IMR-90 (cell line): ENCODE data around the gene NMRK2. TPM values are rescaled to one million over a fixed set of nuclear protein-coding genes. Genes with fewer than 3 reads are reported as not detected.

Source experiments
- ATAC-seq: fragments of 200-7000 bp; cut with Tn5 transposase; 2 replicates; pipeline ENCODE4 v1.9.1; 2020; ENCODE audit warnings: low read depth, mild to moderate bottlenecking, moderate library complexity
- BruUV-seq: library from RNA; stranded (reverse); fragments of 400-500 nt; replicated peaks from 2 replicates; lab custom pipeline; 2021; lab: Mats Ljungman, UMichigan
- CTCF ChIA-PET: fragments of 300-600 bp; formaldehyde crosslinking; extraction: SDS; loops from one replicate; lab custom pipeline; 2021; ENCODE audit warnings: antibody characterized with exemption; lab: Yijun Ruan, JAX
- POLR2A ChIA-PET: fragments of 300-600 bp; sonication (Branson Sonifier 250); formaldehyde crosslinking; loops from one replicate; lab custom pipeline; 2022; ENCODE audit warnings: antibody characterized with exemption; ENCODE audit not compliant: unreplicated experiment; lab: Charles Lee
- DNase-seq: peaks from one replicate; pipeline ENCODE4 v3.0.0; 2013
- H2AFZ ChIP-seq: replicated peaks from 2 replicates; pipeline ENCODE3; 2013; ENCODE audit warnings: low read length, mild to moderate bottlenecking; ENCODE audit not compliant: poor library complexity
- H2AK5ac ChIP-seq: 2 replicates; pipeline ENCODE4 v1.6.1; 2013; ENCODE audit warnings: low read depth, low read length, inconsistent platforms
- H2AK9ac ChIP-seq: replicated peaks from 2 replicates; pipeline ENCODE3; 2013; ENCODE audit warnings: mild to moderate bottlenecking, low read depth, low read length, moderate library complexity; ENCODE audit not compliant: poor library complexity
- H2BK120ac ChIP-seq: 2 replicates; pipeline ENCODE4 v1.6.1; 2013; ENCODE audit warnings: low read depth, low read length, inconsistent platforms
- H2BK15ac ChIP-seq: 3 replicates; pipeline ENCODE4 v1.6.1; 2013; ENCODE audit warnings: low read depth, low read length, inconsistent platforms
- H2BK20ac ChIP-seq: 2 replicates; pipeline ENCODE4 v1.6.1; 2013; ENCODE audit warnings: low read depth, mild to moderate bottlenecking, inconsistent platforms, low read length, moderate library complexity
- H2BK5ac ChIP-seq: 2 replicates; pipeline ENCODE4 v1.6.1; 2013; ENCODE audit warnings: mild to moderate bottlenecking, low read depth, low read length, inconsistent platforms; ENCODE audit not compliant: poor library complexity, severe bottlenecking
- H3K14ac ChIP-seq: replicated peaks from 2 replicates; pipeline ENCODE4 v1.6.1; 2013; ENCODE audit warnings: low read depth, low read length, inconsistent platforms
- H3K18ac ChIP-seq: 2 replicates; pipeline ENCODE4 v1.6.1; 2013; ENCODE audit warnings: low read depth, low read length, control low read depth
- H3K23ac ChIP-seq: 2 replicates; pipeline ENCODE4 v1.6.1; 2013; ENCODE audit warnings: low read depth, low read length, inconsistent platforms
- H3K27ac ChIP-seq: 2 replicates; pipeline ENCODE4 v1.5.1; 2013; ENCODE audit warnings: mild to moderate bottlenecking, control low read depth, low read length; ENCODE audit not compliant: insufficient read depth
- H3K27me3 ChIP-seq: 2 replicates; pipeline ENCODE4 v1.6.1; 2013; ENCODE audit warnings: low read length; ENCODE audit not compliant: control insufficient read depth, insufficient read depth
- H3K36me3 ChIP-seq: 2 replicates; pipeline ENCODE4 v1.6.1; 2013; ENCODE audit warnings: low read length, mixed read lengths; ENCODE audit not compliant: control insufficient read depth, insufficient read depth
- H3K4ac ChIP-seq: 2 replicates; pipeline ENCODE4 v1.6.1; 2013; ENCODE audit warnings: low read depth, low read length, inconsistent platforms
- H3K4me1 ChIP-seq: 2 replicates; pipeline ENCODE4 v1.6.1; 2013; ENCODE audit warnings: low read length, mixed read lengths; ENCODE audit not compliant: control insufficient read depth, insufficient read depth
- H3K4me2 ChIP-seq: 2 replicates; pipeline ENCODE4 v1.6.1; 2013; ENCODE audit warnings: low read depth, mild to moderate bottlenecking, control low read depth, low read length, moderate library complexity
- H3K4me3 ChIP-seq: 2 replicates; pipeline ENCODE4 v1.5.1; 2013; ENCODE audit warnings: low read depth, mild to moderate bottlenecking, control low read depth, low read length, moderate library complexity; ENCODE audit not compliant: insufficient read depth
- H3K56ac ChIP-seq: 2 replicates; pipeline ENCODE4 v1.6.1; 2013; ENCODE audit warnings: low read length, inconsistent platforms; ENCODE audit not compliant: insufficient read depth; ENCODE audit errors: extremely low read depth
- H3K79me1 ChIP-seq, 2 experiments: 2 replicates each; pipeline ENCODE4 v1.6.1; 2013; ENCODE audit warnings: low read length in 2 of 2, inconsistent platforms in 1 of 2, low read depth in 1 of 2
- H3K9ac ChIP-seq: 2 replicates; pipeline ENCODE4 v1.6.1; 2013; ENCODE audit warnings: low read depth, low read length, control low read depth
- H3K9me1 ChIP-seq: 2 replicates; pipeline ENCODE4 v1.6.1; 2013; ENCODE audit warnings: low read length, inconsistent platforms; ENCODE audit not compliant: insufficient read depth
- H3K9me3 ChIP-seq: 2 replicates; pipeline ENCODE4 v1.6.1; 2013; ENCODE audit warnings: low read length; ENCODE audit not compliant: control insufficient read depth, insufficient read depth
- H4K20me1 ChIP-seq: 2 replicates; pipeline ENCODE4 v1.6.1; 2013; ENCODE audit warnings: low read length, inconsistent platforms; ENCODE audit not compliant: insufficient read depth
- H4K5ac ChIP-seq: 2 replicates; pipeline ENCODE4 v1.6.1; 2013; ENCODE audit warnings: mild to moderate bottlenecking, low read depth, low read length, control low read depth
- H4K8ac ChIP-seq, 2 experiments: 2 replicates each; pipeline ENCODE4 v1.6.1; 2013; ENCODE audit warnings: low read depth in 2 of 2, low read length in 2 of 2, control low read depth in 1 of 2, inconsistent platforms in 1 of 2
- H4K91ac ChIP-seq: 2 replicates; pipeline ENCODE4 v1.6.1; 2013; ENCODE audit warnings: low read depth, low read length, inconsistent platforms; ENCODE audit not compliant: insufficient read depth
- ELK1 ChIP-seq: fragments of 150-350 bp; IDR thresholded peaks from 2 replicates; pipeline ENCODE4 v1.6.1; 2016; ENCODE audit warnings: low read depth, mild to moderate bottlenecking, low read length, moderate library complexity, borderline replicate concordance
- FOS ChIP-seq: fragments of 150-350 bp; IDR thresholded peaks from 2 replicates; pipeline ENCODE4 v1.6.1; 2016; ENCODE audit warnings: low read depth, low read length
- POLR2A ChIP-seq: IDR thresholded peaks from 2 replicates; pipeline ENCODE4 v1.6.1; 2012; ENCODE audit warnings: mild to moderate bottlenecking, low read depth, low read length
- RCOR1 ChIP-seq: IDR thresholded peaks from 2 replicates; pipeline ENCODE4 v1.6.1; 2012; ENCODE audit warnings: mild to moderate bottlenecking, low read length, improper control_type of control experiment; ENCODE audit not compliant: insufficient replicate concordance
- RFX5 ChIP-seq: IDR thresholded peaks from 2 replicates; pipeline ENCODE4 v1.8.0; 2012; ENCODE audit warnings: low read depth, mild to moderate bottlenecking, low read length, moderate library complexity
- SMC3 ChIP-seq: fragments of 150-350 bp; IDR thresholded peaks from 2 replicates; pipeline ENCODE4 v1.6.1; 2016; ENCODE audit warnings: low read depth, mild to moderate bottlenecking, antibody characterized with exemption, low read length, moderate library complexity
- USF2 ChIP-seq: fragments of 150-350 bp; IDR thresholded peaks from 2 replicates; pipeline ENCODE4 v1.6.1; 2017; ENCODE audit warnings: mild to moderate bottlenecking, antibody characterized with exemption, low read length, low read depth
- WGBS, 2 experiments: methylation state at CpG; one replicate each; pipeline versions ENCODE4 v1.1.5 to v1.1.7; 2013; ENCODE audit warnings: missing lambda C conversion rate in 2 of 2; ENCODE audit not compliant: insufficient read length in 1 of 2; ENCODE audit errors: extremely low coverage in 2 of 2; 5-methylcytosine and 5-hydroxymethylcytosine counted together
- dilution Hi-C: fragments of 300-500 bp; cut with HindIII; formaldehyde crosslinking; loops from one replicate; pipeline ENCODE4 v1.14.3; 2018; ENCODE audit warnings: low sequenced_read_pairs; ENCODE audit not compliant: unreplicated experiment
- in situ Hi-C: fragments of 300-500 bp; cut with MboI; formaldehyde crosslinking; loops from 3 replicates; pipeline ENCODE4 v1.14.3; 2019; ENCODE audit warnings: low sequenced_read_pairs, inconsistent platforms, mixed read lengths
- intact Hi-C: fragments of 100-400 bp; cut with micrococcal nuclease; formaldehyde crosslinking; loops from 2 replicates; pipeline ENCODE4 v1.10.0; 2022
- polyA plus RNA-seq, 3 experiments: library from polyadenylated mRNA; depleted of rRNA; stranded (reverse); fragments of >200 nt; gene quantifications; 2 replicates each; pipeline ENCODE4 v1.2.3, GENCODE V29; 2012; ENCODE audit warnings: low replicate concordance in 1 of 3
- total RNA-seq: library from RNA; depleted of rRNA; stranded (reverse); fragments of >200 nt; gene quantifications from 2 replicates; pipeline ENCODE4 v1.2.3, GENCODE V29; 2012

NMRK2 gene
- total and polyA plus RNA-seq, 2 of the 4 experiments (the other 2 are of a cell fraction), result not detected

- POLR2A ChIA-PET, result no interaction called here
- intact Hi-C loops, result no loop called here
These were observed 34.9 kb upstream of the NMRK2 start for GRCh38 chr19:3897936-3898335.

More at GRCh38 chr19:3897936-3898335, 34.9 kb upstream of the NMRK2 start:
- Histone ChIP-seq H2AFZ (no peak overlapping the region), H3K14ac (no peak overlapping the region), H3K9me3 (peaks cover 2% of the 10 kb centered on the region; the same call in 1 of the 2 replicates), H4K8ac (no peak overlapping the region), H3K4ac (no peak overlapping the region), H3K36me3 (no peaks in the 10 kb centered on the region), H4K91ac (no peak overlapping the region), H2BK20ac (no peak overlapping the region), H3K9ac (no peak overlapping the region), H2BK15ac (no peak overlapping the region), H3K4me3 (no peak overlapping the region), H3K18ac (no peak overlapping the region), H3K4me2 (no peak overlapping the region), H2AK5ac (no peak overlapping the region), H3K27me3 (peaks cover 5% of the 10 kb centered on the region; the same call in 1 of the 2 replicates), H2AK9ac (no peak overlapping the region), H4K5ac (no peak overlapping the region), H3K27ac (no peak overlapping the region), H2BK5ac (no peak overlapping the region), H3K56ac (no peak overlapping the region), H3K79me1 (no peaks in the 10 kb centered on the region), H3K23ac (no peak overlapping the region), H3K4me1 (no peaks in the 10 kb centered on the region), H3K9me1 (no peaks in the 10 kb centered on the region), H2BK120ac (no peak overlapping the region), H4K20me1 (no peaks in the 10 kb centered on the region)
- in situ Hi-C loops (no loop called here), dilution Hi-C loops (no loop called here)
- CTCF ChIA-PET, result no interaction called here
- 84% methylated on average over 2 of the region's 4 CpGs; no CpG with 5 or more reads in 1 of the 2 experiments for WGBS, 2 experiments
- ATAC-seq (no peak), DNase-seq (no peak)
- TF ChIP-seq POLR2A (no peak), RFX5 (no peak), ELK1 (no peak), SMC3 (no peak), FOS (no peak), RCOR1 (no peak), USF2 (no peak)
- BruUV-seq, result no TSS peak
